Measurements from ENCODE around the gene GLIS2.

The GLIS2 gene

DNA sequence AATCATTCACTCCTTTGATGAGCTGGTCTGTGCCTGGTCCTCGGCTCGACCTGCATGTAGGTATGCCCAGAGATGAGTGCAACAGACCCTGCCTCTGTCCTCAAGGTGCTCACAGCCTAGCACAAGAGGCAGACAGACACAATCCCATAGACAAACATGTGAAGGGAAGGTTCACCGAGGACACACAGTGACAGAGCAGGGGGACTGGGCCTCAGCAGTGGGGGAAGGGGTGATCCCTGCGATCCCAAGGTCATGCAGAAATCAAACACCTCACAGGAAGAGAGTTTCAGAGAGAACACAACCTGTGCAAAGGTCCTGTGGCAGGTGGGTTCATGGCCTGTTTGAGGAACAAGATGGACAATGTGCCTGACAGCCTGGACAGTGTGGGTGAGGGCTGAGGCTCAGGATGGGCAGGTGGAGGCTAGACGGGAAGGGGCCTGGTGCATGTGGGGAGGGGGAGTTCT is 51.6 kb downstream of the GLIS2 start:
- TF ChIP-seq, protein P1, sequence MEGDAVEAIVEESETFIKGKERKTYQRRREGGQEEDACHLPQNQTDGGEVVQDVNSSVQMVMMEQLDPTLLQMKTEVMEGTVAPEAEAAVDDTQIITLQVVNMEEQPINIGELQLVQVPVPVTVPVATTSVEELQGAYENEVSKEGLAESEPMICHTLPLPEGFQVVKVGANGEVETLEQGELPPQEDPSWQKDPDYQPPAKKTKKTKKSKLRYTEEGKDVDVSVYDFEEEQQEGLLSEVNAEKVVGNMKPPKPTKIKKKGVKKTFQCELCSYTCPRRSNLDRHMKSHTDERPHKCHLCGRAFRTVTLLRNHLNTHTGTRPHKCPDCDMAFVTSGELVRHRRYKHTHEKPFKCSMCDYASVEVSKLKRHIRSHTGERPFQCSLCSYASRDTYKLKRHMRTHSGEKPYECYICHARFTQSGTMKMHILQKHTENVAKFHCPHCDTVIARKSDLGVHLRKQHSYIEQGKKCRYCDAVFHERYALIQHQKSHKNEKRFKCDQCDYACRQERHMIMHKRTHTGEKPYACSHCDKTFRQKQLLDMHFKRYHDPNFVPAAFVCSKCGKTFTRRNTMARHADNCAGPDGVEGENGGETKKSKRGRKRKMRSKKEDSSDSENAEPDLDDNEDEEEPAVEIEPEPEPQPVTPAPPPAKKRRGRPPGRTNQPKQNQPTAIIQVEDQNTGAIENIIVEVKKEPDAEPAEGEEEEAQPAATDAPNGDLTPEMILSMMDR (IDR thresholded peaks at IDR 0.05; ENCODE audit: unreplicated experiment in 3 of 3), result no peak
- H3K27ac Mint-ChIP-seq, result peak overlapping the region in 2 of 3 experiments; percentile 19 to 30
- H3K36me3 Mint-ChIP-seq (ENCODE audit: low read depth), result no peaks in the 10 kb centered on the region
- H3K27me3 Mint-ChIP-seq (ENCODE audit: low read depth), result peaks cover 4% of the 10 kb centered on the region
- H3K9me3 Mint-ChIP-seq, result no peaks in the 10 kb centered on the region
- peaks cover 12% of the 10 kb centered on the region for H3K4me1 Mint-ChIP-seq
- H3K4me3 Mint-ChIP-seq, result peak overlapping the region in 1 of 3 experiments; percentile 31

DNA sequence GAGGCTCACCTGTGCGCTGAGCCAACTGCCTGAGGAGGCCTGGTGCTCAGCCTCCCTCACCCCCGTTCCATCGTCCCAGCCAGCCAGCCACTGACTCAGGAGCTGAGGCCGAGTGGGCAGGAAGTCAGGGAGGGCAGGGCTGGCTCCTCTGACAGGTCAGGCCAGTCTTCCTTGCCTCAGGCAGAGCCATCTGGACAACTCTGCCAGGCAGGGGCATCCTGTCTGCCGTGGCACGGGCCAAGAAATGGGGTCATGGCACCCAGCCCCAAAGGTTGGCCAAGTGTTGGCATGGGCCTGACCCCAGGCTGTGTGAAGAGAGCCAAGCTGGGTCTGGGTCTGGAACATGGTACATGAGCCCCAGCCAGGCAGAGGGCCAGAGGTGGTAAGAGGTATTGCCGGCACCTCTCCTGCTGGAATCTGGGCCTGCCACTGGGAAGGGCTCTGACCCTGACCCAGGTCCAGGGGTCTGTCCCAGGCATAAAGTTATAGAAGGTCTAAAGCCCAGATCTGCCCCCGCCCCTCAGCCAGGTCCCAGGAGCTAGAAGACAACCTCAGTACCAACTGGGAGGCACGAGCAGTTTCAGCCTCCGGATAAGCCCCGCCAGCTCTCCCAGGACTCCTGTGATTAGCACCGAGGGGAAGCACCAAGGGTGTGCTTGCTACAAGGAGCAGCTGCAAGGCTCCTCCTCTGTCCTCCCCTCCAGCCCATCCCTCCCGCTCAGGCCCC is 53.3 kb downstream of the GLIS2 start:
- no peaks in the 10 kb centered on the region for H3K36me3 Mint-ChIP-seq (ENCODE audit: low read depth)
- TF ChIP-seq, protein P1 (IDR thresholded peaks at IDR 0.05; ENCODE audit: unreplicated experiment in 3 of 3), result no peak
- peak overlapping the region; percentile 26 to 70 (median 42) for H3K27ac Mint-ChIP-seq
- peaks cover 8% of the 10 kb centered on the region for H3K27me3 Mint-ChIP-seq (ENCODE audit: low read depth)
- H3K9me3 Mint-ChIP-seq, result no peaks in the 10 kb centered on the region
- H3K4me3 Mint-ChIP-seq, result peak overlapping the region in 2 of 3 experiments; percentile 6 to 30
- H3K4me1 Mint-ChIP-seq, result peaks cover 17% of the 10 kb centered on the region

DNA sequence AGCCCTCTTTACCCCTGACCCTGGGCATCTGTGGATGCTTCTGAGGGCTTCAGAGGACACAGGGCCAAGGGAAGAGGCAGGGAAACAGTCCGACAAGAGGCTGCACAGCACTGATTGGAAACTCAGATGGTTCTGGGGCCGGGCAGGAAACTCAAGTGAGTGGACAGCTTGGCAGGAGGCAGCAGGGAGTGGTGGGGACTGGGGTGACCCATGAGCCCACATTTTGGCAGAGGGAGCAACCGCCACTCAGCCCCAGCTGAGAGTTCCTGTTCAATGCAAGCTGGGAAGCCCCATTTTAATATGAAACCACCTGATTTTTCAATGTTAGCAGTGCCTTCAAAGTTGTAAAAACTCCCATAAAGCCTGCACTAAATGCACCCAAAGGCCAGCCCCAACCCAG is 54.3 kb downstream of the GLIS2 start:
- TF ChIP-seq, protein P1 (IDR thresholded peaks at IDR 0.05; ENCODE audit: unreplicated experiment in 3 of 3), result no peak
- Mint-ChIP-seq H3K4me3 (peak overlapping the region; percentile 45 to 81 (median 77)), H3K36me3 (ENCODE audit: low read depth) (no peaks in the 10 kb centered on the region), H3K4me1 (peaks cover 22% of the 10 kb centered on the region), H3K9me3 (no peaks in the 10 kb centered on the region), H3K27ac (peak overlapping the region in 2 of 3 experiments; percentile 70 to 89), H3K27me3 (ENCODE audit: low read depth) (peaks cover 8% of the 10 kb centered on the region)

DNA sequence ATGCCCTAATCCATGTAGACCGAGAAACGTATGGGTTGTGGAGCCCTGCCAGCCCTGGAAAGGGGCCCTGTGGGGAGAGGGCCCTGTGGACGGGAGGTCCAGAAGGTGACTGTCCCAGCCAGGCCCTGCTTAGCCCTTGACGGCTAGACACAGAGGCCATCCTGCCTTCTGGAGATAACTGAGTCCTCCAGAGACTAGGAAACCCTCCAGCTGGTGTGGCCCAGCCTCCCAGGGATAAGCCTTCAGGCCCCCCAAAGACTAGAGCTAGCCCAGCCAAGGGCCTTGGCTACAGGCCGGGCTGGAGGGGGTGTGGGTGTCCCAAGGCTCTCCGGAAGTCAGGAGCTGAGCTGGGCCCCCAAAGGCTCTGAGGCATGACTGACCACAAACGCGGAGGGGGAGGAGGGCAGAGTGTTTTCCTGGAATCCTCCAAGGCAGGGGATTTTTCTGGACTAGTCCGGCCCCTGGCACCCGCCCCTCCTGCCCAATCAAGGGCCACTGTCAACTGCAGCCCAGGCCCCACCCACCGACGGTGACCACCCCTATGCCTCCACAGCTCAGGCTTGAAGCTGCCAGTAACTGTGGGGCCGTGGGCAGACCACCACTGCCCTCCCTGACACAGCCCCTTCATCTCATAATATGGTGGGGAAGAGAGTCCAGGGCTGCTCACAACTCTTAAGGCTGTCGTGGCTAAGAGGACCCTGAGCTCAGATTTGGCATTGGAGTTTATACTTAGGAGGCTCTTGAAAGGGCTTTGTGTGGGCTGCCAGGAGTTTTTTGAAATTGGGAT is 54.9 kb downstream of the GLIS2 start:
- H3K4me1 Mint-ChIP-seq, result peaks cover 28% of the 10 kb centered on the region
- no peaks in the 10 kb centered on the region for H3K9me3 Mint-ChIP-seq
- H3K27me3 Mint-ChIP-seq (ENCODE audit: low read depth), result peaks cover 8% of the 10 kb centered on the region
- peak overlapping the region; percentile 70 to 89 (median 85) for H3K27ac Mint-ChIP-seq
- TF ChIP-seq, protein P1 (IDR thresholded peaks at IDR 0.05; ENCODE audit: unreplicated experiment in 3 of 3), result no peak
- no peaks in the 10 kb centered on the region for H3K36me3 Mint-ChIP-seq (ENCODE audit: low read depth)
- peak overlapping the region; percentile 71 to 81 (median 79) for H3K4me3 Mint-ChIP-seq

DNA sequence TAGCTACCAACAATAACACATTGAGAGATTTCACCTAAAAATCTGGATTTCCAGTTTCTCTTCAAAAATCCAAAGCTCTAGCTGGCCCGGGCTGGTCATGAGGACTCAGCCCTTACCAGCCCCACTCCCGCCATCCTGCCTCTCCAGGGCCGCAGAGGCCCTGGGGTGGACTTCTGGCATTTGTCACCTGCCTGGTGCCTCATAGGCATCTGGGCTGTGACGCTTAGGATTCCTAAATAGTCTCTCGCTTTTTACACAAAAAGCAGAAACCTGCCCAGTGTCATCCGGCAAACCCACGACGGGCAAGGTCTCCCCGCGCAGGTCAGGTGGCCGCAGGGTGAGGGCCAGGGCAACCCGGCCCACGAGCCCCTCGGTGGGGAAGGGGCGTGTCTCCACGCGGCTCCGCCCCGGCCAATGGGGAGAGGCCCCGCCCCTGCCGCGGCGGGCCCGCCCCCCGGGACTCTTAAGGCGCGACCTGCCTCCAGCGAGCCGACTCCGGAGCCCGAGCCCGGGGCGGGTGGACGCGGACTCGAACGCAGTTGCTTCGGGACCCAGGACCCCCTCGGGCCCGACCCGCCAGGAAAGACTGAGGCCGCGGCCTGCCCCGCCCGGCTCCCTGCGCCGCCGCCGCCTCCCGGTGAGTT is 55.6 kb downstream of the GLIS2 start, which contains the start of gene VASN:
TSS of gene VASN (plus strand) at position 492 of the 644 bp plus-strand sequence. CDS start 9,030 bp downstream, outside the sequence.
- Mint-ChIP-seq H3K36me3 (ENCODE audit: low read depth) (no peaks in the 10 kb centered on the region), H3K27me3 (ENCODE audit: low read depth) (peaks cover 8% of the 10 kb centered on the region), H3K4me1 (peaks cover 31% of the 10 kb centered on the region), H3K9me3 (no peaks in the 10 kb centered on the region), H3K27ac (peak within 1 kb of the TSS; percentile 70 to 89 (median 85)), H3K4me3 (peak within 1 kb of the TSS; percentile 89 to 94 (median 90))
- TF ChIP-seq, protein P1 (IDR thresholded peaks at IDR 0.05; ENCODE audit: unreplicated experiment in 3 of 3), result no peak
